SU-DHL-6 (cell line): Measurements from ENCODE around the gene EHD4.

Experiments
- H2AFZ ChIP-seq: fragments of 200-600 bp; sonication (generic); 2 replicates; pipeline ENCODE4 v1.6.1; 2014; ENCODE audit warnings: low read depth, mild to moderate bottlenecking, moderate library complexity, mixed read lengths, antibody characterized with exemption, low read length; ENCODE audit not compliant: severe bottlenecking
- H3F3A ChIP-seq: fragments of 200-600 bp; shearing (Covaris generic); 2 replicates; pipeline ENCODE4 v1.6.0; 2016; ENCODE audit warnings: antibody characterized with exemption, mild to moderate bottlenecking; ENCODE audit not compliant: insufficient read depth
- H3K27ac ChIP-seq: fragments of 200-600 bp; sonication (generic); 2 replicates; pipeline ENCODE4 v1.5.1; 2016; ENCODE audit warnings: low read depth, mild to moderate bottlenecking, low read length, moderate library complexity, mixed read lengths
- H3K27me3 ChIP-seq: fragments of 200-600 bp; sonication (generic), shearing (Covaris generic); 2 replicates; pipeline ENCODE4 v1.6.0; 2014; ENCODE audit warnings: mild to moderate bottlenecking, low read length
- H3K36me3 ChIP-seq: fragments of 200-600 bp; sonication (generic); 2 replicates; pipeline ENCODE4 v1.6.1; 2014; ENCODE audit warnings: mild to moderate bottlenecking, low read length, mixed read lengths
- H3K4me2 ChIP-seq: fragments of 300-600, 200-600 bp; shearing (Covaris generic), sonication (generic); 2 replicates; pipeline ENCODE4 v1.6.0; 2014; ENCODE audit warnings: low read length, low read depth, mild to moderate bottlenecking; ENCODE audit not compliant: poor library complexity, severe bottlenecking
- H3K4me3 ChIP-seq: fragments of 200-600 bp; sonication (generic); 2 replicates; pipeline ENCODE4 v1.5.1; 2014; ENCODE audit warnings: antibody characterized with exemption, low read length, mild to moderate bottlenecking, mixed read lengths; ENCODE audit not compliant: insufficient read depth, poor library complexity, severe bottlenecking
- H3K79me2 ChIP-seq: fragments of 200-600 bp; sonication (generic); 2 replicates; pipeline ENCODE4 v1.6.1; 2014; ENCODE audit warnings: mild to moderate bottlenecking, low read length, moderate library complexity; ENCODE audit not compliant: insufficient read depth
- H3K9ac ChIP-seq: fragments of 200-600 bp; sonication (generic); 2 replicates; pipeline ENCODE4 v1.7.0; 2014; ENCODE audit warnings: mild to moderate bottlenecking, low read length
- H3K9me2 ChIP-seq: fragments of 200-600 bp; sonication (generic); replicated peaks from 2 replicates; pipeline ENCODE4 v1.6.1; 2014; ENCODE audit warnings: low read length; ENCODE audit not compliant: insufficient read depth
- H3K9me3 ChIP-seq: fragments of 200-600 bp; sonication (generic); 2 replicates; pipeline ENCODE4 v1.6.1; 2014; ENCODE audit warnings: low read length, mixed read lengths; ENCODE audit not compliant: insufficient read depth
- H4K20me1 ChIP-seq: fragments of 200-600 bp; sonication (generic); 2 replicates; pipeline ENCODE4 v1.6.1; 2014; ENCODE audit warnings: low read depth, mild to moderate bottlenecking, antibody characterized with exemption, low read length, moderate library complexity, mixed read lengths
- EZH2phosphoT487 ChIP-seq: fragments of 200-600 bp; sonication (generic), shearing (Covaris generic); conservative IDR thresholded peaks from 2 replicates; pipeline ENCODE4 v1.6.1; 2018; ENCODE audit warnings: mild to moderate bottlenecking, antibody characterized with exemption, low read length, moderate library complexity, mixed read lengths
- TF ChIP-seq, protein P1 (sequence below): fragments of 200-600 bp; sonication (generic); IDR thresholded peaks from one replicate; pipeline ENCODE4 v1.5.1; 2017; ENCODE audit warnings: antibody characterized with exemption, mild to moderate bottlenecking, low read length, moderate library complexity; ENCODE audit not compliant: insufficient read depth, poor library complexity, severe bottlenecking

The EHD4 gene

GRCh38 chr15:41896566-41896965 is 75.8 kb downstream of the EHD4 start:
- Histone ChIP-seq H4K20me1 (no peaks in the 10 kb centered on the region), H3K9ac (no peak overlapping the region), H3K9me3 (no peaks in the 10 kb centered on the region), H3K4me2 (no peak overlapping the region), H3F3A (no peaks in the 10 kb centered on the region), H3K4me3 (no peak overlapping the region), H3K9me2 (no peaks in the 10 kb centered on the region), H3K27me3 (no peaks in the 10 kb centered on the region), H3K79me2 (no peaks in the 10 kb centered on the region), H3K27ac (no peak overlapping the region), H2AFZ (no peak overlapping the region), H3K36me3 (no peaks in the 10 kb centered on the region)
- no peak for TF ChIP-seq EZH2phosphoT487
- TF ChIP-seq, protein P1, sequence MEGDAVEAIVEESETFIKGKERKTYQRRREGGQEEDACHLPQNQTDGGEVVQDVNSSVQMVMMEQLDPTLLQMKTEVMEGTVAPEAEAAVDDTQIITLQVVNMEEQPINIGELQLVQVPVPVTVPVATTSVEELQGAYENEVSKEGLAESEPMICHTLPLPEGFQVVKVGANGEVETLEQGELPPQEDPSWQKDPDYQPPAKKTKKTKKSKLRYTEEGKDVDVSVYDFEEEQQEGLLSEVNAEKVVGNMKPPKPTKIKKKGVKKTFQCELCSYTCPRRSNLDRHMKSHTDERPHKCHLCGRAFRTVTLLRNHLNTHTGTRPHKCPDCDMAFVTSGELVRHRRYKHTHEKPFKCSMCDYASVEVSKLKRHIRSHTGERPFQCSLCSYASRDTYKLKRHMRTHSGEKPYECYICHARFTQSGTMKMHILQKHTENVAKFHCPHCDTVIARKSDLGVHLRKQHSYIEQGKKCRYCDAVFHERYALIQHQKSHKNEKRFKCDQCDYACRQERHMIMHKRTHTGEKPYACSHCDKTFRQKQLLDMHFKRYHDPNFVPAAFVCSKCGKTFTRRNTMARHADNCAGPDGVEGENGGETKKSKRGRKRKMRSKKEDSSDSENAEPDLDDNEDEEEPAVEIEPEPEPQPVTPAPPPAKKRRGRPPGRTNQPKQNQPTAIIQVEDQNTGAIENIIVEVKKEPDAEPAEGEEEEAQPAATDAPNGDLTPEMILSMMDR, result no peak

DNA sequence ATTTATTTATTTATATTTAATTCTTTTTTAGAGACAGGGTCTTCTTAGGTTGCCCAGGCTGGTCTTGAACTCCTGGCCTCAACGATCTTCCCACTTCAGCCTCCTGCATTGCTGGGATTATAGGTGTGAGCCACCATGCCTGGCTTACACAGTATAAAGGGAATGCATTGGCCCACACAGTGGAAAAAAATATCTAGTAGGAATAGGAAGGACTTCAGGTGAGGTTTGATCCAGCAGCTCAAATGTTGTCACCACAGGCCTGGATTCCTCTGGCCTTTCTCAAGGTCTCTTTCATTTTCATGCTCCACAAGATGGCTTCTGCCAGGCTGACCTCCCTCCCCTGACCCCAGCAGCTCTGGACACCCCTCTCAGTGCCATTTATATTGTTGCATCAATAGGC is 76.4 kb downstream of the EHD4 start:
- Histone ChIP-seq H3F3A (no peaks in the 10 kb centered on the region), H3K27me3 (no peaks in the 10 kb centered on the region), H3K9ac (no peak overlapping the region), H3K4me2 (no peak overlapping the region), H3K9me2 (no peaks in the 10 kb centered on the region), H3K27ac (no peak overlapping the region), H2AFZ (no peak overlapping the region), H3K79me2 (no peaks in the 10 kb centered on the region), H3K4me3 (no peak overlapping the region), H3K9me3 (no peaks in the 10 kb centered on the region), H4K20me1 (no peaks in the 10 kb centered on the region), H3K36me3 (no peaks in the 10 kb centered on the region)
- TF ChIP-seq, protein P1, result no peak
- no peak for TF ChIP-seq EZH2phosphoT487

DNA sequence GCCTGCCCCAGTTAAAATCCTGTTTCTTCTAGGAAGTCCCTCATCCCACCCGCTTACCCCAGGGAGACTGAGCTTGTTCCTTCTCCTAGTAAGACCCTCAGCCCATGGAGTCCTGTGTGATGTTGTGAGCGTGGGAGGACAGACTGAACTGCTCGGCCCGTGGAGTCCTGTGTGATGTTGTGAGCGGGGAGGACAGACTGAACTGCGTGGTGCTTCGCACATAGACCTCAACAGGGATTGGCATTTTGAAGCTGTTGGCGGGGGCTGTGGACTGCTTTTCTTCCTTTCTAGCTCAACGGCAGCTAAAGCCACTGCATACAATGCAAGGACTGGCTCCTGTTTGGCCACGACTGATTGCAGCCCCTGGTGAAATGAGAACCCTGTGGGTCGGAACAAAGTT is 76.9 kb downstream of the EHD4 start:
- no peaks in the 10 kb centered on the region for H3K9me2 ChIP-seq
- no peak overlapping the region for H3K4me3 ChIP-seq
- H3K9me3 ChIP-seq, result no peaks in the 10 kb centered on the region
- H3K36me3 ChIP-seq, result no peaks in the 10 kb centered on the region
- H3F3A ChIP-seq, result no peaks in the 10 kb centered on the region
- H3K4me2 ChIP-seq, result no peak overlapping the region
- TF ChIP-seq EZH2phosphoT487, result no peak
- TF ChIP-seq, protein P1, result no peak
- no peaks in the 10 kb centered on the region for H3K27me3 ChIP-seq
- no peaks in the 10 kb centered on the region for H3K79me2 ChIP-seq
- H3K27ac ChIP-seq, result no peak overlapping the region
- no peaks in the 10 kb centered on the region for H4K20me1 ChIP-seq
- H3K9ac ChIP-seq, result no peak overlapping the region
- no peak overlapping the region for H2AFZ ChIP-seq
